Measurements from ENCODE around the gene DSCAM.

DSCAM gene

DNA sequence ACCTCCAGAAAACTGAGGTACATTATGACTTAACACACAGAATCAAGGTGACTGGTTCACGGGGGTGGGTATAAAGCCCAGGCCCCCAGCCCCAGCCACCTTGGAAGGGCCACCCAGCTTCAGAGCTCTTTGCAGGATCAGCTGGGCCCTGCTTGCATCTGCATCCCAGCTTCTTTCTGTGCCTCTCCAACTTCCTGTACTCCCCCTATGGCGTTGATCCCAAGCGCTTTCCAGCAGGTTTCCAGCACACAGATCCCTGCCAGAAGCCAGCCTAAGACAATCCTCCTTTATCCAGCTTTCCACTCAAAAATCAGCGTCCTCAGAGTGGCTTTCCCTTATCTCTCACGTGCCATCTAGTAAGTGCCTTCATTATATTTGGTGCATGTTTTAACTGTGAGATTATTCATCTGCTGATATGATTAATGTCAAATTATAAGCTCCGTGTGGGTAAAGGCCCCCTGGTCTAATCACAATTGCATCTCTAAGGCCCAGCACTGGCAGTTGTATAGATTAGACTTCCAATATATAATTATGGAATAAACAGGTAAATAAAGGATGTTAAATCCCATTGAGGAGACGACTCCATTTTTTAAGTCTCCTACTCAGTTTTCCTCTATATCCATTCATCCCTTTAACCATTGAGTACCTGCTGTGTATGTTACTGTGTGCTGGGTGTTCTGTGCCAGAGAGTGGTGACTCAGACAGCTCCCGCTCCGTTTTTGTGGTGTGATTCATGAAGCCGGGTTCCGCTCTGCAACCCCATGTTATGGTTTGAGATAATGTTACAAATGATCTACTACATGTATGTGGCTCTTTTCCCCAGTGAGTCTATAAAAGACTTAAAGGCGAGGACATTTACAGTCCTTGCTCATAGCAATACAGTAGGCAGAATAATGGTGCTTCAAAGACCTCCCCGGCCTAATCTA is 592.2 kb downstream of the DSCAM start:
- DNase-seq (ENCODE audit: low read depth in 2 of 2): no peak

DNA sequence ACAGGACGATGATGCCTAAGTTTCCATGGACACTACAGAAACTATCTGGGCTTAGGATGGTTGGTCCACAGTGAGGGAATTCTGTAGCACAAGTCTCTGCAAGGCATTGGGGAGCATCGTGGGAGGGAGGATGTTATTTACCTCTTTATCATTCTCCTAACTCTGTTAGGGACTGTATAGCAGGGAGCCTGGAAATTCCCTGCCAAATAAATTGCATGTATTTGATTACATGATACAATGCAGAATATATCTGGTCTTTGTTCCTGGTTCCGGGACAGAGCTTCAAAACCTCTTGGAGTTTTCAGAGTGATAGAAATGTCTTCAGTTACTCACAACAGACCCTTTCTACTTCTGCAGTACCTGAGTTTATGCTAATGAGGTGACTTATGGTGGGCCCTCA is 593.8 kb downstream of the DSCAM start:
- DNase-seq (ENCODE audit: low read depth in 2 of 2): no peak

DNA sequence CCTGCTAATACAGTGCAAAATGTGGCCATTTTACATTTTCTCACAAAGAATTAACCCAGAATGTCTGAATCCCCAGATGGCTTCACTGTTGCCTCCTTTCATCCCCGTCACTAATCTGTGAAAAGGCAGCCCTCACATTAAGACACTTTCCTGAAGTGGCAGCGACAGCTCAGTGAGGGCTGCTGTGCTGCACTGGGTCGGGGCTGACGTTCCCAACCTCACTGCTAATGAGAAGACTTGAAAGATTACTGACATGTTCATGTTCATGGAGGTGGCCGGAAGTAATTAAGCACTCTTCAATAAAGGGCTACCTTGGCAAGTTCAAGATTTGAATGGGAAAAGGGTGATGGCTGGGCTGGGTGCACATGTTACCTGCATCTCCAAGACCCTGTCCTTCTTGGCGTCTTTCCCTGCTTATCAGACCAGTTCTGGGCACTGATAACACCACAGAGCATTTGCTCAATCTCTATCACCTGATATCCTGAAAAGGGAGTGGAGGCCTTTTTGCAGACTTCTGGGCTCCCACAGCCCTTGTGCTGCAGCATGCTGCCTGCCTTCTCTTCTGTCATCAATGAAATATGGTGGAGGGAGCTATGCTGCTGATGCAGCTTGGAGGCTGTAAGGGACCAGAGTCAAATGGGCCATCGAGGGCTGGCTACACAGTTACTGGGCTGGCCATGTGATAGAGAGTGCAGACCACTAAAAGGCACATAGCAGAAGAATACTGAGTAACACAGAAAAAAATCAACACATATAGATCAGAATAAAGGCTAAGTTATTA is 596.3 kb downstream of the DSCAM start:
- no peak for DNase-seq (ENCODE audit: low read depth in 2 of 2)

DNA sequence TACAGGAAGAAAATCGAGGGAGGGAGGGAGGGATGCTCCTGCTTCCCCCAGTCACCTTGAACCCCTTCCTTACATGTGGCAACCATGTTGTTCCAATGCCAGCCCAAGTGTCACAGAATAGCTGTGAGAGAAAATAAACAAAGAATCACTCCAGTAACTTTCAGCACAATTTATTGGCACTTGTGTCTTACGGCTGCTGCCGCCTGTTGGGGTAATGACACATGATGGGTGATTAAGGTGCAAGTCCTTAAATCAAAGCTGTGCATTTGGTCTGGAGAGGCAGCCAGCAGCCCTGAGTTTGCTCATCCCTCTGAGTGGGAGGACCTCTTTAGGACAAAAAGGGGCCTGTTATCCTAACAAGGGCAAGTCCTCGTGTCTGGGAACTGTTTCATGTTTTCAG is 602.0 kb downstream of the DSCAM start:
- DNase-seq (ENCODE audit: low read depth in 2 of 2): no peak

DNA sequence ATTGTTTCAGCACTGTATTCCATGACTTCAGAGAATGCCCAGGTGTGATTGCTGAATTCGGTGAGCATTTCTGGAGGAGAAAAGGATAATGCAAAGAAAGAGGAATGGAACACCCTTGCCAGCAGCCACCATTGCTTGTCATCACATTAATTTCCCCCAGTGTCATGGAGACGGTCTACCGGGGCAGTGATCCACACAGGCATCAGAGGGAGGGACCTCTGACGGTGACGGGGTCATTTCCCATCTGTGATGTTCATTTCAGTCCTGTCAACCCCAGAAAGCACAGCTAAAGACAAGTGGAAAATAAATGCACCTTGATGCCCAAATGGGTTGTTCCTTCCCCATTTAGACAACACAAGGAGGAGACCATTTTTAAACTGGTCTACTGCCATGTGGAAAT is 603.3 kb downstream of the DSCAM start:
- DNase-seq (ENCODE audit: low read depth in 2 of 2): no peak

DNA sequence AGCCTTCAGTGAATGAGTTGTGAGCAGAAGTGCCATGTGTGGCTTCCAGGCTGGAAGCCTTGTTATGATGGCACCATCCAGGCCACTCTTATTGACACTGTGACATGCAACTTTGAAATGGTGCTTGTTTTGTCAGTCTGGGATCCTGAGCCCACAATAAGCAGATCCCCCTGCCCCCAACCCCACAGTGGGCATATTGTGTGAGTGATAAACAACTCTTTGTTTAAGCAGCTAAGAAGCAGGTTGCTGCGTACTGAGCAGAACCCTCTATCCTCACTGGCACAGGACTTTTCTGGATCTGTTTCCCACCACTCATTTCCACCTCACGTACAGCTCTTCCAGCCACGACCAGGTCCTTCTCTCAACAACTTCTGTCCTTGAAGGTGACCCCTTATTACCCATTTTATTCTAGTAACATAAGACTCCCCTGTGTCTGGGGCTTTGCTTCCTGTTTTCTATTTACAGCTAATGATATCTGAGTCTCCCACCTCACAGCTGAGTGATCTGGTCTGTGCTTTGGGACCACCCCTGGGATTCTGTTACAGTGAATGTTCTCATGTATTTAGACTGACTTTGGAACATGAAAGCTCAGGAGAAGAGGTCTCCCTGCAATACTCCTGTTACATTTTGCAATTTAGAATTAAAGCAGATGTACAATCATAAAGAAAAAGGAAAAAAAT is 604.2 kb downstream of the DSCAM start:
- DNase-seq (ENCODE audit: low read depth in 2 of 2): no peak

DNA sequence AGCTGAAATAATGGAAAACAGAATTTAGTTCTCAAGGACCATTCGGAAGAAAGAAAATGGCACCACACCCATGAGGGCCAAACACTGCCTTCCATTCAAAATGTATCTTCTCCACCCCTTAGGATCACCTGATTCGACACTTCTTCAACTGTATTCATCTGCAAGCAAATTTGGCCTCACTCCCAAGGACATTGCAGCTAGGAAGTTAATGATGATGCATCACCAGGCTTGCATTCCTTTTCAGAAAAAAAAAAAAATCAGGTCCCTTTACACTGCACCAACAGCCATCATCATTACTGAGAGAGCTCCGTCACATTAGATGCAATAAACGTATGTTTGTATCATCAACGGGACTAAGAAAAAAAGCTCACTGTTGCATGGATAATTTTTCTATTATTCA is 611.4 kb downstream of the DSCAM start:
- no peak for DNase-seq (ENCODE audit: low read depth in 2 of 2)

DNA sequence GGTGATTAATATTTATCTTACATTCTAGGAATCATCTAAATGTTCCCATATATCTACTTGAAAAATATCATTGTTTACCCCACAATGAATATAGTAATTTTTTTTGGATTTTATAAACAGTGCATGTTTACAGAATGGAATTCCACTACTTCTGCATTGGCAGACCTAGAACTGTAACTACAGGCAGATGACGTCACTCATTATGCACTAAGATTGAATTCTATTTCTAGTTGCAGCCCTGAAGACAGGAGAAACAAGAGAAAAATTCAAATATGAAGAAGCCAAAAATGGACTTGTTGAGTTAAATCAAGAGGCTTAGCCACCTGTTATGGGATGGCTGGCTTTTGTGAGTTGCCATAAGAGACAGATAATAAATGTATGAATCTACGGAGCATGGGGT is 615.0 kb downstream of the DSCAM start:
- no peak for DNase-seq (ENCODE audit: low read depth in 2 of 2)

DNA sequence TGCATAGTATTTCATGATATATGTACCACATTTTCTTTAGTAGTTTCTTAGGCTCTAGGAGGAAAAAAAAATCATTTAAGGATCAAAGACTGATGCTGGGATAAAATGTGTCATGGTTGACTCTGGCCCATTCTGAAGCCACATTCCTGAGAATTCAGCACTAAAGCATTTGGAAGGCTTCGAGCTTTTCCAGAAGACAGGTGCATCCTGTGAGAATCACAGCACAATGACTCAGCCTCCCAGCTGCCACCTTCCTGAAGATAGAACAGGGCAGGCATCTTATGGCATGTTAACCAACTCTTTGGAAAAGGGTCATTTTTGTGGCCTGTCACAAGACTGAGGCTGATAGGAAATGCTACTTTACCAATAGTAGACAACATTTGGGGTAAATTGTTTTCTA is 619.9 kb downstream of the DSCAM start:
- no peak for DNase-seq (ENCODE audit: low read depth in 2 of 2)

DNA sequence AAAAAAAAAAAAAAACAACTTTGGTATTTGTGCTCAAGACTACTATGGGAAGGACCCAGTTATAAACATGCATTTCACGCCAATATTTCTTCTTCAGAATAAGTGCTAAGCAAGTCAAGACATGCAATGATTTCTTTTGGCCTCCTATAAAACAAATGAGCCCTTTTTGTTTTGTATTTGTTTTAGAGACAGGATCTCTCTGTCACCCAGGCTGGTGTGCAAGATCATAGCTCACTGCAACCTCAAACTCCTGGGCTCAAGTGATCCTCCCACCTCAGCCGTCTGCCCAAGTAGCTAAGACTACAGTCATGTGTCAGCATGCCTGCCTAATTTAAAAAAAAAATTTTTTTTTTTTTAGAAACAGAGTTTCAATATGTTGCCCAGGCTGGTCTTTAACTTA is 631.0 kb downstream of the DSCAM start:
- no peak for DNase-seq (ENCODE audit: low read depth in 2 of 2)

DNA sequence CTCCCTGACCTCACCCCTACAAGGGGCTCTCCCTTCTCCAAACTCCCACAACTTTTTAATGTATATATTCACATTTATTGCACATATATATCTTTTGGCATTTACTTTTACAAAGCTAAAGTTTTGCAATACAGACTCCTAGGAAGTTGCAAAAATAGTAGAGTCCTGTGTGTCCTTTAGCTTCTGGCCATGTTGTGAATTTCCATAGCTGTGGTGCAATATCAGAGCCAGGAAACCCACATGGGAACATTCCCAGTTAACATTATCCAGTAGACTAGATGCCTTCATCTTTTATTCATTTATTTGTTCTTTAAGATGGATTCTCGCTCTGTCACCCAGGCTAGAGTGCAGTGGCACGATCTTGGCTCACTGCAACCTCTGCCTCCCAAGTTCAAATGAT is 636.7 kb downstream of the DSCAM start:
- no peak for DNase-seq (ENCODE audit: low read depth in 2 of 2)

DNA sequence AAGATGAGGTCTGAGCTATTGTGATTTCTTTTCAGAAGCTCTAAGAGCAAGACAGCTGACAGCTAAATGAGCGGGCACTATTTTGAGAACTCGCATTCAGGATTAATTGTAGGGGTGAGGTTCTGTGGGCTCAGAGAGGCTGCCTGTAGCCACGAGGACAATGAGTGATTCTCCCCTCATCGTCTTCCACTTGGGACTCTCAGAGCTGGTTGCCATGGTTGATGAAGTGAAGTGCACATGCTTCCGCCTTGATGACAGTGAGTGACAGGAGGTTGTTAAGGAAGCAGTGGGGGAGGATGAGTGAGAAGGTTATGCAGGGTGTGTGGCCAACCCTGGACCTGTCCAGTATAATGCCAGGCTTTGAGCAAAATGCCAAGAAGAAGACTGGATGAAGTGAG is 638.0 kb downstream of the DSCAM start:
- no peak for DNase-seq (ENCODE audit: low read depth in 2 of 2)

DNA sequence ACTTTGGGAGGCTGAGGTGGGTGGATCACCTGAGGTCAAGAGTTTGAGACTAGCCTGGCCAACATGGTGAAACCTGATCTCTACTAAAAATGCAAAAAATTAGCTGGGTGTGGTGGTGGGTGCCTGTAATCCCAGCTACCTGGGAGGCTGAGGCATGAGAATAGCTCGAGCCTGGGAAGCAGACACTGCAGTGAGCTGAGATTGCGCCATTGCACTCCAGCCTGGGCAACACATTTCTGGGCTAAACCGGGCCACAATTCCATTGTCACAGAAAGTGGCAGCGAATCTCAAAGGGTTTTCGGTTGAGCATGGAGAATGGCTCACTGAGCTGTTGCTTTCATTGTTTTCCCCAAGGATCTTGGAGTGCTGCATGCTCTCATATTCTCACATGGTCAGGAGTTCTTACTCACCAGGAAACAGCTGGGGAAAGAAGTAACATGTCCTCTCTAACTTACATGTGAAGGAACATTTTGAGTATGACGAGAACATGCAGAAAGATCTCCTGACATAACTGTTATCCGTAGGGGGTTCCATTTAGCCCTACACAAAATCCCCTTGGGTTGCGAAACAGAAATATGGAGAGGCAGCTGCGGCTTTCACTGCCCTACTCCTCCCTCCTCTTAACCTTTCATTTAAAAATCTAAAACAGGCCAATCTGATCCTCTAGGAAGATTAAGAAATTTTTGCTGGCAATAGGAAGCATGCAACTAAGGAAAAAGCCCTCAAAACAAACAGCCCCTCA is 638.6 kb downstream of the DSCAM start:
- DNase-seq (ENCODE audit: low read depth in 2 of 2): no peak

DNA sequence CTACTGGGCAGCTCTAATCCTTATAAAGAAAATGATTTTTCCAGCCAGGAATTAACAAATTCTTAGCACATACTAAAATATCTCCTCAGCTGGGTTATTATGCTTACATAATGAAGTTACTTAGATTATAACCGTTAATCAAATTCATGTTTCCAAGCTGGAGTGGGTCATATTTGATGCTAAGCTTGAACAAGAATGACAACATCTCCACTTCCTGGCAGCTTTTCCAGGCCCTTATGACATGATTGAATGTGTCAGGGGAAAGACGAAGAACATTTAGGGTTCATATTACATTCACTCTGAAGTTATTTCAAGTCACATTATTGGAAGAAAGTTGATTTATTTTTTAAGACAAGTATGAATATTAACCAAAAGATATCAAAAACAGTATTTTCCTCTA is 646.0 kb downstream of the DSCAM start:
- DNase-seq (ENCODE audit: low read depth in 2 of 2): no peak

DNA sequence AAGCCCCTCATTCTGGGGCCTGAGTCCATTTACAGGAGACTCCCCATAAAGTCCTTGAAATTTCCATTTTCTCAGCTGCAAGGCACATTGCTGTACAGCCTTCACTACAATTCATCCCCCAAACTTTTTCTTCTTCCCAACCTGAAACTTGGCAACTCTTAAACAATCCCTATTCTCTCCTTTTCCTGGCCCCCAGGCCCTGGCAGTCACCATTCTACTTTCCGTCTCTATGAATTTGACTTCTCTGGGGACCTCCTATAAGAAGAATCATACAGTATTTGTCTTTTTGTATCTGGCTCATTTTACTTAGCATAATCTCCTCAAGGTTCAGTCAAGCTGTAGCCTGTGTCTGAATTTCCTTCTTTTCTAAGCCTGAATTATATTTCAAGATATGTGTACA is 646.8 kb downstream of the DSCAM start:
- DNase-seq (ENCODE audit: low read depth in 2 of 2): no peak

DNA sequence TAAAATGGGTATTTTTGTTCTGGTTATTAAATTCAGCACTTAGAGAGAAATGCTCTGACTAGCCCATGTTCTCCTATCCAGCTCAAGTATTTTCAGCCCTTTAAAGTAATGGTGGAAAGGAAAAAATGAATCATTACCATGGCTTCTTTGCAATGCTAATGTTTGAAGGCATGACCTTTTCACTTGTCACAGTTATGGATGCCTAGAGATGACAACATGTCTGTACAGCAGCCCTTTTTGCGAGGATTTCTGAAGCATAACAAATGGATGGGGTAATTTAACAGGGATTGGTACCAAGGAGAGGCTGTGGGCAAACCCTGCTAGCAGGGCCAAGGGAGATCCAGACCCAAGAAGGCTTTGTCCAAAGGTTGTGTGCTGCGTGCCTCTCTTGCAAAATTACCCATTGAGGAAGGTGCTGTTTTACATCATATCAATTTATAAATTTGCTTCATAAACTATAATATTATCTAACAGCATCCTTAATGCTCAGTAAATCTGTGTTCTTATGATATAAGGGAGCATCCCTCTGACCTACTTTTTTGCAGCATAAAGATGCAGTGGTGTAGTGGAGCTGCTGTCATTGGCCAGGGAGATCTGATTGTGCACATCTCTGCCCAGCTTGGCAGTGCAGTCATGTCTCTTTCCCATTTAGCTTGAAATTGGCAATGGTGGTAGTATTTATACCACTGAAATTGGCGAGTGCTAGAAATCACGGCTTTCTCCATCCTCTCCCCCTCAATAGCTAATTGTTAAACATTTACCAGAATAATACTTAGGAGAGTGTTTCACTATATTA is 652.6 kb downstream of the DSCAM start:
- no peak for DNase-seq (ENCODE audit: low read depth in 2 of 2)

DNA sequence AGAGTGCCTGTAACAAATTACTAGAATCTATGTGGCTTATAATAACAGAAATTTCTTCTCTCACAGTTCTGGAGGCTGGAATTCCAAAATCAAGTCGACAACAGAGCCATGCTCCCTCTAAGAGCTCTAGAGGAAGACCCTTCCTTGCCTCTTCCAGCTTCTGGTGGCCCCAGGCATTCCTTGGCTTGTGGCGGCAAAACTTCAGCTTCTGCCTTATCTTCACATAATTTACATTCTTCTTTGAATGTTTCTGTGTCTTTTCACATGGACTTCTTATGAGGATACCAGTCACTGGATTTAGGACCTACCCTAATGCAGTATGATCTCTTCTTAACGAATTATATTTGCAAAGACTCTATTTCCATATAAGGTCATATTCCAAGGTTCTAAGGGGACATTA is 655.3 kb downstream of the DSCAM start:
- DNase-seq (ENCODE audit: low read depth in 2 of 2): no peak

DNA sequence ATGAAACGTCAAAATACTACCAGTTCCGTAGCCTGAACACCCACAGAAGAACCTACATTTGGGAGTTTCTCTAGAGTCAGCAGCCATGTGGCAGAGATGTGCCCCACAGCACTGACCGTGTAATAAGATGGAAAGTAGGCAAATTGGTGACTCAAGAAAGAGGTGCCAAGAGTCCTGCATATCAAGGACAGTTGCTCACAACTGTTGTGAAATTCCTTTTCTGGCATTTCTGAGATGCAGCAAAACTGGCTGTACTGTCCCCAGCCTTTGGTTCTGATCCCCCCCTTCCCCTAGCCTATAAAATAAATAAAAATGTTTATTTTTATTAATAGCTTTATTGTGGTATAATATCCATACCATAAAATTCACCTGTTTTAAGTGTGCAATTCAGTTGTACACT is 655.8 kb downstream of the DSCAM start:
- no peak for DNase-seq (ENCODE audit: low read depth in 2 of 2)

DNA sequence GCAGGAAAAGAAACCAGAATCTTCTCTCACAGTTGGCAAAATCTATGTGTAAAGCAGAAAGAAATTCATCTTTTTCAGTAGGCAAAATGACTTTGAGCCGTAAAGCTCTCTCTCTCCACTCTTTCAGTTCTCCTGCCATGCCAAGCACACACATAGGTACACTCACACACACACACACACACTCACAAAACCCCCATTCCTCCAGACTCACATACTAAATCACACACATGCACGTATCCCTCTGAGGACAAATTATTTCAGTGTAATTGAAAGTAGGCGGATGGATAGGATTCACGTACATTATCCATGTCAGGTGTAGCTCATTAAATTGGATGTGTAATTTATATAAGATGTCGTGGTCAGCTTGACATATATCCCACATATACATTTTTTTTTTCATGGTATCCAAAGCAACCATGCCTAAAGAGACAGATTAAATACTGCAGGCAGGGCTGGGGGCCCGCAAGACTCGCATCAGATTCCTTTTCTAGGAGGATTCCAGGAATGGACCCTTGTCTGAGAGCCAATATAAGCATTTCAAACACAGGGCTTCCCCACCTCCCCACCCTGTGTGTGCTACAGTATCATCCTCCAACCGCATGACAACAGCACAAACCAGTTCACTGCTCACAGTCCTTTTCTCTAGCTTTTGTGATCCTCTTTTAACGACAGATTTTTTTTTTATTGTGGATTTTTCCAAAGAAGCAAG is 658.9 kb downstream of the DSCAM start:
- DNase-seq (ENCODE audit: low read depth in 2 of 2): no peak

DNA sequence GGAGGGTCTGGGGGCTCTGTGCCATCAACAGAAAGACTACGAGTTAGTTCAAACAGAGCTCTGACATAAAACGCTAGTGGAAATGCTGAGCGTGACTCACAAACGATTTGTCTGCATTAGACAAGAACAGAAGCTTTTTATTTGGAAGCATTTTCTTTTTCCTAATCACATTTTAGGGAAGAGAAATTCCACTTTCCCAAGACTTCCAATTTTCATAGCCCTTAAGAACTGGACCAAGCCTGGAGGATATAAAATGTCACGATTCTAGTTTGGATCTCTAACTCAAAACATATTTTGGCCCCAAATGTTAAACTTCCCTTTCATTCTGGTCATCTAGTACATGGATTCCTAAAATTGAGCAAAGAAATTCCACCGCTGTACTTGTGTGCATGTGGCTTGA is 659.7 kb downstream of the DSCAM start:
- DNase-seq (ENCODE audit: low read depth in 2 of 2): no peak
